Skin of body (tissue), 2 donors: ENCODE data around the gene ARHGEF6. TPM values are rescaled to one million over a fixed set of nuclear protein-coding genes. Genes with fewer than 3 reads are reported as not detected.
"Not testable (repeated sequence)": the region's sequence is repeated elsewhere in the genome, so short reads cannot be mapped to it uniquely, and the experiment has no call there.

Experiments
- DNase-seq: peaks from one replicate; lab custom pipeline; 2025; lab: John Stamatoyannopoulos, UW
- total RNA-seq: library from RNA; depleted of rRNA; stranded (reverse); fragments of >200 nt; gene quantifications from one replicate; pipeline ENCODE4 v1.2.3, GENCODE V29; 2014

The ARHGEF6 gene, protein sequence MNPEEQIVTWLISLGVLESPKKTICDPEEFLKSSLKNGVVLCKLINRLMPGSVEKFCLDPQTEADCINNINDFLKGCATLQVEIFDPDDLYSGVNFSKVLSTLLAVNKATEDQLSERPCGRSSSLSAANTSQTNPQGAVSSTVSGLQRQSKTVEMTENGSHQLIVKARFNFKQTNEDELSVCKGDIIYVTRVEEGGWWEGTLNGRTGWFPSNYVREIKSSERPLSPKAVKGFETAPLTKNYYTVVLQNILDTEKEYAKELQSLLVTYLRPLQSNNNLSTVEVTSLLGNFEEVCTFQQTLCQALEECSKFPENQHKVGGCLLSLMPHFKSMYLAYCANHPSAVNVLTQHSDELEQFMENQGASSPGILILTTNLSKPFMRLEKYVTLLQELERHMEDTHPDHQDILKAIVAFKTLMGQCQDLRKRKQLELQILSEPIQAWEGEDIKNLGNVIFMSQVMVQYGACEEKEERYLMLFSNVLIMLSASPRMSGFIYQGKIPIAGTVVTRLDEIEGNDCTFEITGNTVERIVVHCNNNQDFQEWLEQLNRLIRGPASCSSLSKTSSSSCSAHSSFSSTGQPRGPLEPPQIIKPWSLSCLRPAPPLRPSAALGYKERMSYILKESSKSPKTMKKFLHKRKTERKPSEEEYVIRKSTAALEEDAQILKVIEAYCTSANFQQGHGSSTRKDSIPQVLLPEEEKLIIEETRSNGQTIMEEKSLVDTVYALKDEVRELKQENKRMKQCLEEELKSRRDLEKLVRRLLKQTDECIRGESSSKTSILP
- 18.6 TPM for total RNA-seq

DNA sequence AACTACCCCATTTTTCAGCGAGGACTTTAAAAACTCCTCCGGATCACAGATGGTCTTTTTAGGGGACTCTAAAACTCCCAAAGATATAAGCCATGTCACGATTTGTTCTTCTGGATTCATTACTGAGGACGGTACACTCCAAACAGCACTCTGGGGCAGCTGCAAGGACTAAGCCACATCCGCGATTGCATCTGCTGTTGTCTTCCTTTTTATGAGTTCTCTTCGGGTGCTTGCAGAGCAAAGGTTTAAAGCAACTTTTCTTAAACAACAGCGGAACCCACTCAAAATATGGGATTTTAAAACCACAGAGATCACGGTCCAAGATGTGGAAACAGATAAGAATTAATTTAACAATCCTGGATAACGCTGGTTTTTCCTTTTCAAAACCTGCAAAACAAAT is at the start of gene ARHGEF6:
TSS of gene ARHGEF6 (minus strand) at position 170 of the 400 bp plus-strand sequence. CDS start at position 120, 50 bp downstream.
- no peak for DNase-seq

DNA sequence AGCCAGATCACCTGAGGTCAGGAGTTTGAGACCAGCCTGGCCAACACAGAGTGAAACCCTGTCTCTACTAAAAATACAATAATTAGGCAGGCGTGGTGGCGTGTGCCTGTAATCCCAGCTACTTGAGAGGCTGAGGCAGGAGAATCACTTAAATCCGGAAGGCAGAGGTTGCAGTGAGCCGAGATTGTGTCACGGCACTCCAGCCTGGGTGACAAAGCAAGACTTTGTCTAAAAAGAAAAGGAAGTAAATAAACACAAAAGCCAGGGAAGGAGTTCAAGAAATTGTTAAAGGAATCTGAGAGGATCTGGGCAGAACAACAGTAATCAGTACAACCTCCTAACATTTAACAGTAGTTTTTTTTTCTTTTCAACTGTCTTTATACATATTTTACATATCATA is 48.7 kb upstream of the ARHGEF6 start:
- no peak for DNase-seq

DNA sequence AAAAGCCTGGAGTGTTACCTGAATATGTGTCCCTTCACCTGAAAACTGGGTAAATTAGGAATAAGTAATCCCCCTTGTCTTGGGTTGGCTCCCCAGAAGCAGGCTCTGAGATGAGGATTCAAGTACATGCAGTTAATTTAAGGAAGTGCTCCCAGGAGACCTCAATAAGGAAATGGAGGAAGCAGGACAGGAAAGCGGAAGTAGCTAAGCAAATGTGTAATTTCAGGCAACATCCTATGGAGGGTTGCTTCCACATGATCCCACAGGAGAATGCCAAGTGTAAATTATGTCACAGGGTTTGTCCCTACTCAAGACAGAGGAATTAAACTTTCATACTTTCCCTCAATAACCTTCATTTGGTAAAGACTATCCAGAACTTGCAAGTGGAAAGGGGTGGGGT is 48.1 kb upstream of the ARHGEF6 start:
- no peak for DNase-seq

DNA sequence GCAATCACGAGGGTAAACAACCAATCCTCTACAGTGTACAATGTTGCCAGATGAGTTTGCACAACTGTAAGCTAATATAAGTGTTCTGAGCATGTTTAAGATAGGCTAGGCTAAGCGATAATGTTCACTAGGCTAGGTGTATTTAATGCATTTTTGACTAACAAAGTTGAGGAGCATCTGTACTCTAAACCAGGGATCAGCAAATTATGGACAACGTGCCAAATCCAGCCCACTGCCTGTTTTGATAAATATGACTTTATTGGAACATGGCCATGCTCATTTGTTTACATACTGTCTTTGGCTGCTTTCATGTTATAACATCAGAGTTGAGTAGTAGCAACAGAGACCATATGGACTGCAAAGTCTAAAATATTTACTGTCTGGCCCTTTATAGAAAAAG is 46.3 kb upstream of the ARHGEF6 start:
- DNase-seq, result no peak

DNA sequence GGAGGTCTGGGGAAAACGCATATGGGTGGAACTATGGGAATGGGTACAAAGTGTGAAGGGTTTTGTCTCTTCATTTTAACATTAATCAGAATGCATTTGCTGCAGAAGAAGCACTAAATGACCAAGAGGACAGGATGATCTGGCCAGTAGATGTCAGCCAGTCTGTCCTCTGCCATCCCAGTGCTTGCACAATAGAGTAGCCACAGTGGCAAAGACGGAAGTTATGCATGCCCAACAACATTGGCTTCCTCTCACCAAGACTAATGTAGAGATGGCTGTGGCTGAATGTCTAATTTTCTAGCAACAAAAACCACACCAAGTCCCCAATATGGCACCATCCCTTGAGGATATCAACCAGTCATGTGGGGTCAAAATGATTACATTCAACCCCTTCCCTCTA is 45.0 kb upstream of the ARHGEF6 start:
- no peak for DNase-seq

DNA sequence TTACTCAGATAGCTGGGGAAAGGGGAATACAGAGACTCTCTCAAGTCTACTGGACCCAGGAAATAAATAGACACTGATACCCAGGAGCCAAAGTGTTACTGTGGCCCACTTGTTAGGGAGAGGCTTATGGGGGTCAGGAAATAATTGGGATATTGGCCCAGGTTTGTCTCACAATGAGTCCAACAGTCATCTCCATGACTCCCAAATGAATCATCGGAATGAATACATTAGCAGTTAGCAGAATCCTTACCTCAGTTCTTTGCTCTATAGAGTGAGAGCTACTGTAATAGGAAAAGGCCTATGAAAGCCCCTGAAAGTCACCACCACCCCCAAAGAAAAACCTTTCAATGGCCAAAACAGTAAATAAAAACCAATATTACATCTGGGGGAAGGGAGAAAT is 42.4 kb upstream of the ARHGEF6 start:
- no peak for DNase-seq

DNA sequence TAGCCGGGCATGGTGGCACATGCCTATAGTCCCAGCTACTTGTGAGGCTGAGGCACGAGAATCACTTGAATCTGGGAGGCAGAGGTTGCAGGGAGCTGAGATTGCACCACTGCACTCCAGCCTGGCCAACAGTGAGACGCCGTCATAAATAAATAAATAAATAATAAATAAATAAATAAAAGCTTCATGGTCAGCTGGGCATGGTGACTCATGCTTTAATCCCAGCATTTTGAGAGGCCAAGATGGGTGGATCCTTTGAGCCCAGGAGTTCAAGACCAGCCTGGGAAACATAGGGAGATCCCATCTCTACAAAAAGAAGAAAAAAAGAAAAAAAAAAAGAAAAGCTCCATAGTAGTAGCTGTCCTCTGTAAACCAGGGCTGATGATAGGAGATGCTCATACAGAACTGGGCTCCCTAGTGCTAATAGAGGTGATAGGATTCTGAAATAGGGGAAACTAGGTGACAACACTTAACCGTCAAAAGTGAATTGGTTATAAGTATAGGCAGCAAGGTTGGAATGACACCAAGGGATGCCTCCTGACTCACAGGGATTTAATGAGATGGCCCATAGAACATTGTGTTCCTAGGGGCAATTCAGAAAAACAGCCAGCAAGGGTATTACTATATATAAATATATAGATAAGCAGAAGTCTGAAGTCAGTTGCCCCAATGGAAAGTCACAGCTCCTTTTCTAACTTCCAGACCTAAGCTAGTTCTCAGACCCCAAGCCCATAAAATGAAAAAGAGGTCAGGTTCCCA is 41.8 kb upstream of the ARHGEF6 start:
- DNase-seq, result no peak

DNA sequence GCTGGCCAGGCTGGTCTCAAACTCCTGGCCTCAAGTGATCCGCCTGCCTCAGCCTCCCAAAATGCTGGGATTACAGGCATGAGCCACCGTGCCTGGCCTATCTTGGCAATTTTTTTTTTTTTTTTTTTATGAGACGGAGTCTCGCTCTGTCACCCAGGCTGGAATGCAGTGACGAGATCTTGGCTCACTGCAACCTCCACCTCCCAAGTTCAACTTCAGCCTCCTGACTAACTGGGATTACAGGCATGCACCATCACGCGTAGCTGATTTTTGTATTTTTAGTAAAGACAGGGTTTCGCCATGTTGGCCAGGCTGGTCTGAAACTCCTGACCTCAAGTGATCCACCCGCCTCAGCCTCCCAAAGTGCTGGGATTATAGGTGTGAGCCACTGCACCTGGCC is 39.0 kb upstream of the ARHGEF6 start:
- not testable (repeated sequence) for DNase-seq

DNA sequence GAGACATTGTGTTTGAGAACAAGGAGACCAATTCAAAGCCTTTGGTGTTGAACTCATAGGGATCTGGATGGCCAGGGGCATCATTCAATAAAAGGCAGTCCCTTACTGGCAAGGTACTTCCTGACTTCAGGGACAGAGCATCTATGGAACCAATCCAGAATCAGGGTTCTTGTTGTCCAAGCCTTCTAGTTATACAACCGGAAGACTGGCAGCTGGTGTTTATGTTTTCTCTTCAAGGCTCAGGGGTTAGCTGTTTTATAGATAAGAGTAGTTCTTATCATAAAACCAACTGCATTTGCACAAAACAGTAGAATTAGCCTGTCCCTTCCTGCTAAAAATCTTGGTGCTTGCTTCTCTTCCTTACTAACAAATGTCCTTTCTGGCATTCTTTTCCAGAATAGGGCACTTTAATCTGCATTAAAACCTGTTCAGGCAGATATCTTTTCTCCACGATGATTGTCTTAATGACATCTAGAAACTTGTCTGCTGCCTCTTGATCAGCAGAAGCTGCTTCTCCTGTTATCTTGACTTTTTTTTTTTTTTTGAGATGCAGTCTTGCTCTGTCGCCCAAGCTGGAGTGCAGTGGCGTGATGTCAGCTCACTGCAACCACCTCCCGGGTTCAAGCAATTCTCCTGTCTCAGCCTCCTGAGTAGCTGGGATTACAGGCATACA is 38.4 kb upstream of the ARHGEF6 start:
- no peak for DNase-seq

DNA sequence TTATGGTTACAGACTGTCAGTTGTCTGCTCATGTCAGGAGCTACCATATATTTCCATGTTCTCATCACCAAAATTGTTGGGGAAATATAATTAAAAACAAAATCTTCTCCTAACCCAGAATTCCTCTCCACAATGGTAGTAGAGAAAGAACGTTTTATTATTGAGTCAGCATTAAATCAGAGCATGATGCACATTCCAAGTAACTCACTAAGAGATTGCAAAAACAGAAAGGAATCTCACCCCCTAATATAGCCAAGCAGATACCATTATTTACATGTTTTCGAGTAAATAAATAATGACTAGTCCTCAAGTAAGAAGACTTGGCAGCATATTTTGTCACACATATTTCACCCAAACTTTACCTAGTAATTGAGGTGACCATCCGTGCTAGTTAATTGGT is 36.2 kb upstream of the ARHGEF6 start:
- no peak for DNase-seq

DNA sequence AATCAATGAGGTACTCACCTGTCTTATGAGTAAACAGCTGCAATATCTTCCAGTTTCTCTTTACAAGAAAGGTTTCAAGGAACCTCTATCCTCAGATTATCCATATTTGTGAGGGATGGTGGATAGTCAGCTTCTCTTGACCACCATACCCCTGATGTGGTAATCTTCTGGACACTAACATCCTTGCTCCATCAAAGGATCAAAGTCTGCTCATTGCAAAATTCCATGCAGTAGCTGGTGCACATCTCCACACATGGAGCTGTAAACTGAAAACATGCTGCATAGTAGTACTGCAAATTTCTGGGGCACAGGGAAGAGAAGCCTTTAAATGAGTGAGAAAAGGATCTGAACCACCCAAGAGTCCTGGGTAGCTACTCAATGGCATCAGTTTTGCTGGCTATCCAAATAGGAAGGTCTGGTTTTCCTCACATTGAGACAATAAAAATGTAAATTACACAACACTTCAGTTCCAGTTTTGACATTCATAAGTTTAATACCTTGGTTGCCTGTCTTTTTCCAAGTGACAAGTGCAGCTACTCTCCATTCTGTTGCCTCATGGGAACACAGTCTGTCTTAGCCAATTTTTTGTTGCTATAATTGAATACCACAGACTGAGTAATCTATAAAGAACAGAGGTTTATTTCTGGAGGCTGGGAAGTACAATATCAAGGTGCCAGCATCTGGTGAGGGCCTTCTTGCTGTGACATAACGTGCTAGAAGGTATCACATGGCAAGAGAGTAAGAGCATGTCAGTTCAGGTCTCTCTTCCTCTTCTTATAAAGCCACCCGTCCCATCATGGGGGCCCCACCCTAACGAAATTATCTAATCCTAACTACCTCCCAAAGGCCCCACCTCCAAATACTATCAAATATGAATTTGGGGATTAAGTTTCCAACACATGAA is 34.4 kb upstream of the ARHGEF6 start:
- no peak for DNase-seq

DNA sequence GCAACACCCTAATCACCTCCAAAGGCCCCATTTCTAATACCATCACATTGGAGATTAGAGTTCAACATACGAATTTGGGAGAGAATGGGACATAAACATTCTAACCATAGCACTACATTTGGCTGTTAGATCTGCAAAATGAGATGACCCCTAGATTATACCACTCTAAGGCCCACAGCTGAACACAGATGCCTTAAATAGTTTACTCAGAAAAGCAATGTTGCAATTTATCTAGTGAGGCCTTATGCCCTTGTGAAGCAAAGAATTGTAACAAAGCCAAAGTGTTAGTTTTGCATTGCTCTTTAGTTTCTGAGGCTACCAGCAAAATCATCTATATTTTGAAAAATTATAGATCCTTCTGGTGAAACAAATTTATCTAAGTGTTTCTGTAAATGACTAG is 31.6 kb upstream of the ARHGEF6 start:
- DNase-seq, result no peak

DNA sequence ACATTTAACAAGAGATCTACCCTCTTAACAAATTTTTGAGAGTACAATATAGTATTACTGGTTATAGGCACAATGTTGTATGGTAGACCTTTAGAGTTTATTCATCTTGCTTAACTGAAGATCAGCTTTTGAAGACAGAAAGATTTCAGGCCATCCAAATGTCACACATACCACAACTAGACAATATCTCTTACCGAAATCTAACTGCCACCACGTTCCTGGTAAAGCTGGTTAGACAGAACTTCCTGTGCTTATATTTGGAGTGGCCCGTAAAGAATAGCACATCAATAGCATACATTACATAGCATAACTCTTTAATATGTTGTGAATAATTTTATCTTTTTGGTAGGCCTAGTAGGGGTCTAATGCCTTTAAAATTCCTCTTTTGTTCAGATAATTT is 29.8 kb upstream of the ARHGEF6 start:
- no peak for DNase-seq

DNA sequence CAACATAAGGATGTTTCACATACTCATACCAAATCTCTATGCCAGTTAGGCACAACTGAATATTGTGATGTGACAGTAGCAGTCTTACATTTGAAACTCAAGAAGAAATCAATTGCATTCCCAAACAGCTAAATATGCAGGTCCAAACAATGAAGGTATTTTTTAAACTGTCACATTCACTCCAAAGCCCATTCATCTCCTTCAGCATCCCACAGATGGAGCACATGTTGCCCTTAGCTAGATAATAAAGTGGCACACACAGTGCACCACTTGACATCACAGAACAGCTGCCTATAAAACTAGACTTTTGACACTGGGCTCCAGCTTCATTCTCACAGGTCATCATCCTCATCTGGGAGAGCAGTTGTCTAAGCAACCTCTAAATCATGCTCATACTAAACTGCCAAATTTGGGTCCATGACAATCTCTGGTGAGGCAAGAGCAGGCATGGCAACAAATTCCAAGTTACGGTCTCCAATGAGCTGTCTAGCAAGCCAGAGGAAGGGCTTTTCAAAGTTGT is 26.2 kb upstream of the ARHGEF6 start:
- DNase-seq, result no peak

DNA sequence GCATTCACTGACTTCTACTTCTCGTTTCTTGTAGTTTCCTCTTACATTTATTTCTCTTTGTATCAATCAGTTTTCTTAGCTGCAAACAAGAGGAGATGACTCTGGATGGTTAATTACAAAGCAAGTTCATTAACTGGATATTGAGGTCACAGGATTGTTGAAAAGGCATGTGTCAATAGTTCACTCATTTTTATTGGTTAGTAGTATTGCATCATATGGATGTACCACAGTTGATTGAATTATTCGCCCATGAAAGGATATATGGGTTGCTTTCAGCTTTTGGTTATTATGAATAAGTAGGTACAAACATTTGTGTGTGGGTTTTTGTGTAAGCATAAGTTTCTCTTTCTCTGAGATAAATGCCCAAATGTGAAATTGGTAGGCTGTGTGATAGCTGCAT is 21.8 kb upstream of the ARHGEF6 start:
- no peak for DNase-seq

DNA sequence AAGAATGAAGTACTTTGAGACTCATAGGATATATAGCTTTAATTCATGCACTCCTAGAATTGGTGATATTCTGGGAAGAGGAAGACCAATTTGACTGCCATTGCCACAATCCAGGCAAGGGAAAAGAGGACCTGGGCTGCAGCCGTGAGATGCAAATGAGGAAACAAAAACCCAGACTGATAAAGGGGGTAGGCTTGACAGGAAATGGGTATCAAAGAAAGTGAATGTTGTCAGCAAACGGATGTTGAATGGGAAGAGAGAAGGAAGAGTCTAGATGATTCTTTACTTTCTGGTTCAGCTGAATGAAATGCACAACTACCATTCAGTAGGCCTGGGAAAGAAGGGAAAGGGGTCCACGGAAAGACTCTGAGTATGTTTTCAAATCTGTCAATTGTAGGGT is 17.1 kb upstream of the ARHGEF6 start:
- no peak for DNase-seq

DNA sequence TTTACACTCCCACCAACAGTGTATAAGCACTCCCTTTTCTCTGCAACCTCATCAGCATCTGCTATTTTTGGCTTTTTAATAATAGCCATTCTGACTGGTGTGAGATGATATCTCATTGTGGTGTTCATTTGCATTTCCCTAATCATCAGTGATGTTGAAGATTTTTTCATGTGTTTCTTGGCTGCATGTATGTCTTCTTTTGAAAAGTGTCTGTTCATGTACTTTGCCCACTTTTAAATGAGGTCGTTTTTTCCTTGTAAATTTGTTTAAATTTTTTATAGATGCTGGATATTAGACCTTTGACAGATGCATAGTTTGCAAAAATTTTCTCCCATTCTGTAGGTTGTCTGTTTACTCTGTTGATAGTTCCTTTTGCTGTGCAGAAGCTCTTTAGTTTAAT is 14.4 kb upstream of the ARHGEF6 start:
- not testable (repeated sequence) for DNase-seq

DNA sequence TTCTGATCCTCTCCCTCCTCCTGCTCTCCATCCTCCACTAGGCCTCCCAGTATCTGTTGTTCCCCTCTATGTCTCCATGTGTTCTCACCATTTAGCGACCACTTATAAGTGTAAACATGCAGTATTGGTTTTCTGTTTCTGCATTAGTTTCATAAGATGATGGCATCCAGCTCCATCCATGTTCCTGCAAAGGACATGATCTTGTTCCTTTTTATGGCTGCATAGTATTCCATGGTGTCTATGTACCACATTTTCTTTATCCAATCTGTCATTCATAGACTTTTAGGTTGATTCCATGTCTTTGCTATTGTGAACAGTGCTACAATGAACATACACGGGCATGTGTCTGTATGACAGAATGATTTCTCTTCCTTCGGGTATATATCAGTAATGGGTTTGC is 13.9 kb upstream of the ARHGEF6 start:
- not testable (repeated sequence) for DNase-seq

DNA sequence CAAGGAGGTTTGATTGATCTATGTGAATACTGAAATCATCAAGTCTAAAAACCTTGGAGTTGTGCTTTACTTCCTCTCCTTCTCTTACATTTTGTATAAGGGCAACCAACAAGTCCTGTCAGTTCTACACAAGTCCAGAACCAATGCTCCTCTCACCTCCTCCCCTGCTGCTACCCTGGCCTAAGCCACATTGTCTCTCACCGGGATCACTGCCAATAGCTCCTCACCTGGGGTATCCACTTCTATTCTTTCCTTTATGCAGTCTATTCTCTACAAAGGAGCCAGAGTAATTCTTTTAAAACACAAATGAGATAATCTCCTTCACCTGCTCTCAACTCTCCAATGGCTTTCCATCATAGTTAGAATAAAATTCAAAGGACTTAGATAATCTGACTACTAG is 13.3 kb upstream of the ARHGEF6 start:
- DNase-seq, result no peak

DNA sequence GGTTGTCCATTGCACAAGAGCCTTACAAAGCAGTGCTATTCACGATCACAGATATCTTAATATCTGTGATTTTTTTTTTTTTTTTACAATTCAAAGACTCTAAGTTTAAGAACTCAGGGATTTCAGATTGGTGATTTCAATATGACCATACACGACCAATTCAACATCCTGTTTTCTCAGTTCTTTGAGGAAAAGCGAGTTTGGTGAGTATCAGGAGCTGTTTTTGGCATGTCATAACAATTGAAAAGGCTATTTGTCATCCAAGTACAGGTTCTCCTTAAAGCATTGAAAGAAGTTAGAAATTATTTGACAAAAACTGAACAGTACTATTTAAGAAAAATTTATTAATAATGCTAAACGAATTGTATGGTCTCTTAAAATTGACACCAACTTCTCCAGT is 9.1 kb upstream of the ARHGEF6 start:
- no peak for DNase-seq
